Activated T-helper 1 cell treated with anti-CD3 and anti-CD28 coated beads, Interleukin-2, amount 50 U/mL, for 16 hours (primary cell): Measurements from ENCODE around the gene CAPN8.
A peak's percentile ranks its signal among the peaks of the same experiment; 100 is the strongest.

ENCODE experiments used
- DNase-seq, 2 donors: peaks; one replicate each; pipeline ENCODE4 v3.0.0-alpha.2; 2020; ENCODE audit warnings: low read depth in 1 of 2, low spot score in 1 of 2

CAPN8 gene

DNA sequence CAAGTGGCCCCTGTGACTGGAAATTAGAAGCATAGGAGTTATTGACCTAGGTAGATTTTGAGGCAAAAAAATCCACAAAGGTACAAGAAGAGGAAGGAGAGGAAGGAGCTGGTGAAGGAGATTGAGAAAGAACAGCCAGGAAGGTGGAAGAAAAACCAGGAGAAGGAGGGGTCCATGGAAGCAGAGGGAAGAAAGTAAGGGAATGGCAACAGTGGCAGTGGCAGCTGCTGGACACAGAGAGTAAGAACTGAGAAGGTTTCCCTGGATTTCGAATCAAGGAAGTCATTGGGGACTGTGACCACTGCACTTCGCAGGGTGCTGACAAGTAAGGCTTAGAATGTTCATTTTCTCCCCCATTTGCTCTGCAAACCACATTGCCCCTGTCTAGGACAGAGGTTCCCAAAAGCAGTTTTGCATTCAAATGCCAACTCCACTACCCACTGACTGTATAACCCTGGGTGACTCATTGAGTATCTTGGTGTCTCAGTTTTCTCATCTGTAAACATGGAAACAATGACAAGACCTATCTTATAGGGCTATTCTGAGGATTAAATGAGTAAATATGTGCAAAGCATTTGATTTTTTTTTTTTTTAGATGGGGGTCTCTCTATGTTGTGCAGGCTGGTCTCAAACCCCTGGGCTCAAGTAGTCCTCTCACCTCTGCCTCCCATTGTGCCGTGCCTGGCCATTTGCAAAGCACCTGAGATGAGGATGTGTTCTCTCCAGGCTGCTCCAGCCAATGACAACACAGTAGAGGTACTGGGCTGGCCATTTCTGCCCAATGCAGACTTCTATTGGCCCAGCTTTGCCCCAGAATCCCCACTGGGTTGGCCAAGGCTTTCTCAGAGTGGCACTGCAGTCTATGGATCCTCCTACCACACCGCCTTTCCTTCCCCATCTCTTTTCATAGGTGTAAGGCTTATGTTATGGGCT, 37.5 kb upstream of the CAPN8 start:
- DNase-seq, result no peak

- DNase-seq, result no peak
Observed at GRCh38 chr1:223700942-223701637, 35.6 kb upstream of the CAPN8 start.

DNA sequence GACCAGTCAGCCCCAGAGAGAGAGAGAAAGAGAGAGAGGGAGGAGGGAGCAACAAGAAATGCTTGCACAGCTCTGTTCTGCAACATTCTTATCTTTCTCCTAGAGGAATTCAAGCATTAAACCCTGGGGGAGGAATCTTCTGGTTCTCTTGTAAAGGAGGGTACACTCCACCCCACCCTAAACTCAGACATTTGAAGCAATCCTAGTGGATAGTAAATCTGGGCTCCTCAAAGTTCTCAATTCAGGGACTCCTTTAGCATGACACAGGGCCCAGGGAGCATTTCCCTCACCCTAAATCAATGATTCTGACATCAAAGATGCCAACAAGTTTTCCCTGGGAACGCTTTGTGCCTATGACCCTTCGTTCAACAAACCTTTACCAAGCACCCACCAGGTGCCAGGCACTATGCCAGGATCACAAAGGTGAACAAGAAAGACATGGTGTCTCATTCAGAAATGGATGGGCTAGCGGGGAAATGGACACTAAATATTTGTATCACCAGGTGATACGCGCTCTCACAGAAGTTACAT, 35.0 kb upstream of the CAPN8 start:
- no peak for DNase-seq

GRCh38 chr1:223695941-223696340, 30.4 kb upstream of the CAPN8 start:
- DNase-seq, result no peak

DNA sequence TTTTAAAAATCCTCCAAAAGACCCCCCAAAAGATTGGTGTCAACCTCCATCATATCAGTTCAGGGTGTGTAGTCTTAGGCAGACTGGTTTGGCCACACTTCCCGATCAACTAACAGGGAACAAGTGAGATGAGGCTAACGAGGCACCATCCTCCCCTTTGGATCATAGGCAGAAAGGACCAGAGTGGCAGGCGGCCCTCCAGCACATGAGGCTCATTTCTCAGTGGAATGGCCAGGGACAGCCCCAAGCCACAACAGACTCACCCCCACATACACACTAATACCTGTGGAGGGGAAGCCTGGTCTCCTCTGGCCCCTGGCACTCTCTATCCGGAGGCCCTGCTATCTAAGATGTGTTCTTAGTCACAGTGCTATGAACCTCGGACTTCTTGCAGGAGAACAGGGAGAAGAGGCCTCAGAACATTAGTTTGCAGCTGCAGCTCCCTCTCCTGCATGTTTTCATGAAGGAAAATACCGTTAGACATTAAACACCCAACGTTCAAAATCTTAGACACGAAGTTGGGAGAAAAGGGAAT, 29.6 kb upstream of the CAPN8 start:
- no peak for DNase-seq

DNA sequence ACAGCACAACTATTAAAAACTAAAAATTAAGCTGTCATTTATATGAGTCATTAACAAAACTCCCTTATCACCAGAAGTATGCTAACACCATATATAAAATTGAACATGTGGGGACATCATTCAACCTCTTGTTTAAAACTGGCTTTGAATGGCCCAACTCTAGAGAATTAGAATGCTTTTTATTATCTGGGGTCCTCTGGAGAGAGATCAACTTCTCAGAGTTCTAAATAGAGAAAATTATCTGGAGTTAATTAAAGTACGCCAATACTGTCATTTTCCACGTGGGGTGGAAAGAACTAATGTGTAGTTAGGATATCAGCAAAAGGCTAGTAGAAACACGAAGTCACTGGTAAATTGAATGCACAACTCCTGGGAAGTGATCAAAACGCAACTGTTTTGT, 25.6 kb upstream of the CAPN8 start:
- no peak for DNase-seq

DNA sequence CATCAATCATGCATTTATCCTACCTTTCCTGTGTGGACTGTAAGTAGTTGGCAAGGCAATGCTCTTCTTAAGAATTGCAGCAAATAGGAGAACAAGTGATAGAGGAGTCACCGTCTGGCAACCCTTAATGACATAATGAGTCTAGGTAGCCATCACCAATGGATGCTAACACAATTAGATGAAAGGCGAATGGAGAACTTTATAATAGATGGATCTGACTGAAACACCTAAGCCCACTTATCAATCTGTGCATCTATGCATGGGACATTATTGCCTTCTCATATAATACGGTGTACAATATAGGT, 18.9 kb upstream of the CAPN8 start:
- DNase-seq, result no peak

DNA sequence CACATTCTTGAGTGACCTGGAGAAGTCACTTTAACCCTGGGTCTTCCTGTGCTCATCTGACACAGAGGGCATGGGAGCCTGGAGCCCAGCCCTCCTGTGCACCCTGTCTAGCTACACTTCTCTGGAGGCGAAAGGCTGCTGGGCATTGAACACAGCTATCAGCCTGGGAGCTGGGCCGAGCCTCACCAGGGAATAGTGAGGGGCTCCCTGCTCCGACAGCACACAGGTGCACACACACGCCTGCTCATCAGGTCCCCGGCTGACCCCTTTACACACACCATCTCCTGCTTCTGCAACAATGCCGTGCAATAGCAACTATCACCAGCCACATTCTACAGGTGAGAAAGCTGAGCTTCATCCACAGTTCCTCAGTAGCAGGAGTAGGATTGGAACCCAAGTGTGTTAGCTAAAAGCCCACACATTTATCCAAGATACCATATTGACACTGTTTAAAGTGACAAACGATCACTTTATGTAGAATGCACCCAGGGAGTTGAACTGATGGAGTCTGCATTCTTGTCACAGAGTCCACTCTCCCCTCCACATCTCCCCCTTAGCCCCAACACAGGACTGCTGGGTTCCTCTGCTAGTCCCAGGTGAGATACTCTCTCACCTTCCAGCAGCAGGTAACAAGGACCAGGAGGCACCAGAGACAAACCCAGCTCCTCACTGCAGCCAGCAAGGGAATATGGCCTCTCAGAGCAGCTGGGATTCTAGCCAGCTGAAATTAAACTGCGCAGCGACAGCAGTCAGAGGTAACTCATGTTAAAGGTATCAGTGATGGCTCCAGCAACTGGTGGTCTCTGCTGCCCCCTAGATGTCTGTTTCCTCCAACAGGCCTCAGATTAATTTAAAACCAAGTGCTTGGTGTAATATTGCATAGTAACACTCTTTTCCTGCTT, 18.3 kb upstream of the CAPN8 start:
- peak; percentile 11 for DNase-seq

DNA sequence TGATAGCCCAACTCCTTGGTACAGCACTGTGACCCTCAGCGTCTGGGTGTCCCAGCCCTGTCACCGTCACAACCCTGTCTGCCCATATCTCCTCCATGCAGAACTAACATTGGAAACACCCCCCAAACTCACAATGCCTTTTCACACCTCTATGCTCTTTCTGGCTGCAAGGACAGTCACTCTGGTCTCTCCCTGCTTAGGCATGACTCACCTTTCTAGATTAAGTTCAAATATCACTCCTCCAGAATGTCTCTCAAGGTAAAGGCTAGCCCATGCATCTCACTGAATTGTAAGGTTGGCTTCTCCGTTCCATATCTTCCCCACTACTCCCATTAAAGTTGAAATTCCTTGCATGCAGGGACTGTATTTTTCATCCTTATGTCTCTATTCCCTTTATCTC, 17.0 kb upstream of the CAPN8 start:
- DNase-seq, result no peak

GRCh38 chr1:223680188-223680587, 14.7 kb upstream of the CAPN8 start:
- no peak for DNase-seq

DNA sequence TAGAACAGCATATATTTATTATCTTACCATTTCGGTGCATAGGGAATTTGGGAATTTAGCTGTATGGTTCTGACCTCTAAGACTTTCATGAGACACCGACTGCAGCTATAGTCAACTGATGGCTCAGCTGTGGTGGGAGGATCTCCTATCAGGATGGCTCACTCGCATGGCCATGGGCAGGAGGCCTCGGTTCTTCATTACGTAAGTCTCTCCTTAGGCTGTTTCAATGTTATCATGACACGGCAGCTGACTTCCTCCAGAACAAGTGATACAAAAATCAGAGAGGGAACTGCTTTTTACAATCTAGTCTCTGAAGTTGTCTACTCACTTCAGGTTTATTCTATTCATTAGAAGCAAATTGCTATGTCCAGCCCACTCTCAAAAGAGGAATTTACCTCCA, 13.3 kb upstream of the CAPN8 start:
- no peak for DNase-seq

DNA sequence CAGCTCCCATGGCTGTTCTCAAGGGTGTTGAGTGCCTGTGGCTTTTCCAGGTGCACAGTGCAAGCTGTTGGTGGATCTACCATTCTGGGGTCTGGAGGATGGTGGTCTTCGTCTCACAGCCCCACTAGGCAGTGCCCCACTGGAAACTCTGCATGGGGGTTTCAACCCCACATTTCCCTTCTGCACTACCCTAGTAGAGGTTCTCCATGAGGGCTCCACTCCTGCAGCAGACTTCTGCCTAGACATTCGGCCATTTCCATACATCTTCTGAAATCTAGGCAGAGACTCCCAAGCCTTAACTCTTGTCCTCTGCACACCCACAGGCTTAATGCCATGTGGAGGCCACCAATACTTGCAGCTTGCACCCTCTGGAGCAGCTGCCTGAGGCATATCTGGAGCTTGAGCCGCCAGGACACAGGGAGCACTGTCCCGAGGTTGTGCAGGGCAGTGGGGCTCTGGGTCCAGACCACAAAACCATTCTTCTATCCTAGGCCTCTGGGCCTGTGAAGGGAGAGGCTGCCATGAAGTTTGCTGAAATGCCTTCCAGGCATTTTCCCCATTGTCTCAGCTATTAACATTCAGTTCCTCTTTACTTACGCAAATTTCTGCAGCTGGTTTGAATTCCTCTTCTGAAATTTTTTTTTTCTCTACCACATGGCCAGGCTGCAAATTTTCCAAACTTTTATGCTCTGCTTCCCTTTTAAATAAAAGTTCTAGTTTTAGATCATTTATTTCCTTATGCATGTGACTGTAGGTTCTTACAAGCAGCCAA, 8.8 kb upstream of the CAPN8 start:
- DNase-seq, result no peak

GRCh38 chr1:223670458-223671159, 5.1 kb upstream of the CAPN8 start:
- no peak for DNase-seq

DNA sequence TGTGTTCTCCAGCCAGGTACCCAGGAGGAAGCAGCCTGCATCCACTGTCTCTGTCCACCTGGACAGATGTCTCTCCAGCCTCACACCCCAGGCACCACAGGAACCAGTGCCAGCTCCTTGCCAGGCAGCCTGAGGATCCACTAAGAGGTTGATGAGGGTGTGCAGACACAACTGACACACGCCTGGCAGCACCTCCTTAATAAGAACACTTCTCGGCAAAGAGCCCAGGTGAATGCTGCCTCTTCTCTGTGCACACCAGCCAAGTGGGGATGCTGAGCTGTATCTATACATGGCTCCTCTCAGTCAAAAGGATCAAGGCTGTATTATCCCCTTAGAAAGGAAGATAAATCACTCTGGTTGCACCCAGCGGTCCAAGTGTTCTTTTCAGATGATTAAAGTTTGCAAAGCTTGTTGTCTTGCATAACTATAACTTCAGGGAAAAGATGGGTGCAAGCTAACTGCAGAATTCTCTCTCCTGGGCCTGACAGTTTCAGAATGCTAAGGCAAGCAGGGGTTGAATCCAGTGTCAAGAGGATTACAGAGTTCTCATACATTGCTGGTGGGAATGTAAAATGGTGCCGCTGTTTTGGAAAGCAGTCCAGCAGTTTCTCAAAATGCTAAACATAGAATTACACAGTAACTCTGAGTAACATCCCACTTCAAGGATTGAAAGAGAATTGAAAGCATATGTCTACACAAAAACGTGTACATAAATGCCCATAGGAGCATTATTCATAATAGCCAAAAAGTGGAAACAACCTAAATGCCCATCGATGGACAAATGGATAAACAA, 3.7 kb upstream of the CAPN8 start:
- no peak for DNase-seq

- DNase-seq, result no peak
Observed at GRCh38 chr1:223667484-223668182, 2.1 kb upstream of the CAPN8 start.

- DNase-seq, result no peak
Observed at GRCh38 chr1:223664106-223664505, 1.4 kb downstream of the CAPN8 start.

- no peak for DNase-seq
Observed at GRCh38 chr1:223662943-223663342, 2.6 kb downstream of the CAPN8 start.

DNA sequence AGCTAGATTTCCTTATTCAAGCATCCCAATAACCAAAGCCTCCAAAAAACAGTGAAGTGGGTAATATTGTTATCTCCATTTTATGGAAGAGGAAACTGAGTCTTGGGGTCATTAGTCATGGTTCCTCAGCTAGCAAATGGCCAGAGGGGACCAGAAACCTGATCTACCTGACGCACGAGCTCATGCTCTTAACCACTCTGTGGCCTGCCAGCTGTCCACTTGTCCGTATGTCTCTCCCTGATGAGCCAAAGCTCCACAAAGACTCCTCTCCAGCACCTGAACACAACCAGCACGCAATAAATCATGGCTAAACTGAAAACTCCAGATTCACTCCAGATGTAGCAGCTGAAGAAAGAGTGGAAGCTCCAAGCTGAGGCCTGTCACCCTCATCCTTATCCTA, 5.8 kb downstream of the CAPN8 start:
- DNase-seq, result no peak
